ENCODE measurements around the gene BLOC1S3.

Gene BLOC1S3

DNA sequence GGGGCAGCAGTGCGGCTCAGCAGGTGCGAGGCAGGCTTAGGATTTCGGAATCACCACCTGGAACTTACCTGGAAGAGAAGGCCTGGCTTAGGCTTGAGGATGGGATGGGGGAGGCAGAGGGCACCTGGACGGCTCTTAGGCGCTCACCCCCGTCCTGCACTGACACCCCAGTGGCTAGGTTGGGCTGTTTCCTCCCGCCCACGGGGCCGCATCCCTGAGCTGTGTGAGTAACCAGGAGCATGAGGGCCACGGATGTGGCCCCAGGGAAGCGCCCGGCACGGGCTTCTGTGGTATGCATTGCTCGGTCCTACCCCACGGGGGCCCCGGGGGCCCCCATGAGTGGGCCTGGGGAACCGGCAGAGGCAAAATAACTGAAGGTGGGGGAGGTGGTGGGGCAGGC is 15.4 kb upstream of the BLOC1S3 start:
- no peak for DNase-seq (ENCODE audit: low read depth)
- TF ChIP-seq, protein P1, sequence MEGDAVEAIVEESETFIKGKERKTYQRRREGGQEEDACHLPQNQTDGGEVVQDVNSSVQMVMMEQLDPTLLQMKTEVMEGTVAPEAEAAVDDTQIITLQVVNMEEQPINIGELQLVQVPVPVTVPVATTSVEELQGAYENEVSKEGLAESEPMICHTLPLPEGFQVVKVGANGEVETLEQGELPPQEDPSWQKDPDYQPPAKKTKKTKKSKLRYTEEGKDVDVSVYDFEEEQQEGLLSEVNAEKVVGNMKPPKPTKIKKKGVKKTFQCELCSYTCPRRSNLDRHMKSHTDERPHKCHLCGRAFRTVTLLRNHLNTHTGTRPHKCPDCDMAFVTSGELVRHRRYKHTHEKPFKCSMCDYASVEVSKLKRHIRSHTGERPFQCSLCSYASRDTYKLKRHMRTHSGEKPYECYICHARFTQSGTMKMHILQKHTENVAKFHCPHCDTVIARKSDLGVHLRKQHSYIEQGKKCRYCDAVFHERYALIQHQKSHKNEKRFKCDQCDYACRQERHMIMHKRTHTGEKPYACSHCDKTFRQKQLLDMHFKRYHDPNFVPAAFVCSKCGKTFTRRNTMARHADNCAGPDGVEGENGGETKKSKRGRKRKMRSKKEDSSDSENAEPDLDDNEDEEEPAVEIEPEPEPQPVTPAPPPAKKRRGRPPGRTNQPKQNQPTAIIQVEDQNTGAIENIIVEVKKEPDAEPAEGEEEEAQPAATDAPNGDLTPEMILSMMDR (conservative IDR thresholded peaks at IDR 0.05; ENCODE audit: low read depth, low read length), result no peak
- H3K4me3 ChIP-seq (ENCODE audit: low read depth, low read length), result no peak overlapping the region

DNA sequence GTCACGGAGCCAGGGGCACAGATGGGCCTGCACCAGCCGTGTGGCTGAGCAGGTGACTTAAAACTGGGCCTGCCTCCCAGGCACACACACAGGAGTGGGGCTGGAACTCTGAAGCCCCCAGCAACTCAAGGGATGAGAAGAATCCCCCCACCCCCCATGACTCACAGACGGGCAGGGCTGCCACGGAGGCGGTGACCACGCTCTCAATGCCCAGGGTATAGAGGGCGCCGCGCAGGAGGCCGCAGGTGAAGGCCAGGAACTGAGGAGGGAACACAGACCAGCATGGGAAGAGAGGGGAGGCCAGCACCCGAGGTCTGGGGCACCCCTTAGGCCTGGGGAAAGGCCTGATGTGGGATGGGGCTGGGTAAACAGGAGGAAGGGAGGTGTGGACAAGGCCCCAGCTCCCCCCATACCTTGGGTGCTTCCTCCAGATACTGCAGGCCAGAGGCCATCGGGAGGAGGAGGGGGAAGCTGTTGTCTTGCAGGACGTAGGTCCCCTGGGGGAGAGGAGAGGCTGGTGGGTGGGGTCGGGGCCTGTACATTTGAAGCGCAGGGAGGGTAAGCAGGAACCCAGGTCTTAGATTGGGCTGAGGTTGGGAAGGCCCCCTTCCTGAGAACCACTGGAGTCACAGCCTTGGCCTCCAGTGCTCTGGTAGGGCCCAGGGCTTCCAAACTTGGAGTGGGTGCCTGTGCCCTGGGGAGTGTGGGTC is 14.7 kb upstream of the BLOC1S3 start:
- TF ChIP-seq, protein P1 (conservative IDR thresholded peaks at IDR 0.05; ENCODE audit: low read depth, low read length), result no peak
- H3K4me3 ChIP-seq (ENCODE audit: low read depth, low read length), result no peak overlapping the region
- no peak for DNase-seq (ENCODE audit: low read depth)

DNA sequence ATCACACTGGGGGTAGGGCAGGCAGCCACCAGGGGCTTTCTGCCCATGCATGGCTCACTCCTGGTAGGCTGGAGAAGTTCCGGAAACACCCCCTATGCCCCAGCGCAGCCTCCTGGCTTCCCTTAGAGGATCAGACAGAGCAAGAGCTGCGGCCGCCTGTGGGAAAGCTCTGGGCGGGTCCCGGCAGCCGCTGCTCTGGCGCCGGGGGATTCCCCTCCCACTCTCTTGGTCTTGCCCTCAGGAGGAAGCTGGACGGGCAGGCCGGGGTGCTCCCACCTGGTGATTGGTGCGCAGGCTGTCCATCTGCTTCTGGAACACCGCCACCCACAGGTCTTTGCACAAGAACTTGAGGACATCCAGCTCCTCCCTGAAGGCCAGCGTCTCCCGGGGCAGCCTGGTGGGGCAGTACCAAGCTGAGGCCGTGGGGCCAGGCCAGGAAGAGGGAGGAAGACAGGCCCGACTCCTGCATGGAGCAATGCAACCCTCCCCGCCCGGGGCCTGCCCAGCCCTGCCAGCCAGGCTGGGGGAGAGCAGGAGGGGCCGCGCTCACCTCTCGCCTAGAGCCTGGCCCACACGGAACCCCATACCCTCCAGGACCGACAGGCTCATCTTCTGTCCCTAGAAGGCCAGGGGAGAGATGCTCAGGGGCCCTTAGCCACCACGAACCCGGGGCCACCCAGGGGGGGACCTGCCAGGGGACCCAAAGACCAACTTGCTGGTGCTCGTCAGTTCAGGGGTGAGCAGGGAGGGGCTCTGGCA is 13.8 kb upstream of the BLOC1S3 start:
- TF ChIP-seq, protein P1 (conservative IDR thresholded peaks at IDR 0.05; ENCODE audit: low read depth, low read length), result peak; percentile 31
- peak; percentile 88 for DNase-seq (ENCODE audit: low read depth)
- no peak overlapping the region for H3K4me3 ChIP-seq (ENCODE audit: low read depth, low read length)

DNA sequence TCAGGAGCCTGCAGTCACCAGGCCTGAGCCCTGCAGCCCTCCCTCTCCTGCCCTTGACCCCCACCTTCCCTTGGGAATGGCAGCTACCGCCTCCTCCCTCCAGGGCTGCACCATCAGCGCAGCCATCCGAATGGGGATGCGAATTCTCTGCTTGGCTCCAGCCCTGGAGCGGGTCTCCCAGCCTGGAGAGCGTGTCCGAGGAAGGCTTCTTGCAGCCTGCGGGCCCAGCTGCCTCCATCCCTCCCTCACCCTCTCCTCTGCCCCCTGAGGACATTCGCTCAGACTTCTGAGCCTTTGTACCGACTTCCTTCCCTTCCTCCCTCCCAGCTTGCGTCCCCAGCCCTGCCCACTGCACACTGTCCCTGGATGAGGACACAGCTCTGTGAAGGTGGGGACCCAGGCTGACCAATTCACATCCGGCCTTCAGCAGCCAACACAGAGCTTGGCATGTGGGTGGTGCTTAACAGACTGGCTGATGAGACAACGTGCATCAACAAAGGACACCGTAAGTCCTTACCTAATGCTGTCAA is 11.8 kb upstream of the BLOC1S3 start:
- TF ChIP-seq, protein P1 (conservative IDR thresholded peaks at IDR 0.05; ENCODE audit: low read depth, low read length), result no peak
- no peak for DNase-seq (ENCODE audit: low read depth)
- no peak overlapping the region for H3K4me3 ChIP-seq (ENCODE audit: low read depth, low read length)

DNA sequence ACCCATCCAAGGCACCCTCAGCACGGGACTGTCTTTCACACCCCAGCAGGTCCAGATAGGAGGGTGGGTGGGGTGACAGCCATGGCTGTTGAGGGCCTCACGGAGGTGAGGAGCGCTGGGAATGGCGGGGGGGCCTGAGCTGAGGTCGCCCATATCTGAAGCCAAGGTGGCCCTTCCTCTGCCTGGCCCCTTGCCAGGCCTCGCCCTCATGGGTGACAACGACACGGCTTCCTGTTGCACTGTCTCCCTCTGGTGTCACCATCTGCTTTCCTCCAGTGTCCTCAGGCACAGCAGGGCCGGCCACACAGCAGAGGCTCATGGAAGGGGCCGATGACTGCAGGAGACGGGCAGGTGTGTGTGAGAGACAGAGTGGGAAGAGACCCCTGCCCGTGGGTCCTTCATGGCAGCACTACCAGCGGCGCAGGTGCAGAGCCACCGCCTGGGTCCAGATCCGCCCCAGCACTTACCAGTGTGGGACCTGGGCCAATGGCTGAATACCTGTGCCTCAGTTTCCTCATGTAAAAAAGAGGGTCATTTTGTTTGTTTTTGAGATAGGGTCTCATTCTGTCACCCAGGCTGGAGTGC is 9.7 kb upstream of the BLOC1S3 start:
- H3K4me3 ChIP-seq (ENCODE audit: low read depth, low read length), result no peak overlapping the region
- TF ChIP-seq, protein P1 (conservative IDR thresholded peaks at IDR 0.05; ENCODE audit: low read depth, low read length), result no peak
- no peak for DNase-seq (ENCODE audit: low read depth)

DNA sequence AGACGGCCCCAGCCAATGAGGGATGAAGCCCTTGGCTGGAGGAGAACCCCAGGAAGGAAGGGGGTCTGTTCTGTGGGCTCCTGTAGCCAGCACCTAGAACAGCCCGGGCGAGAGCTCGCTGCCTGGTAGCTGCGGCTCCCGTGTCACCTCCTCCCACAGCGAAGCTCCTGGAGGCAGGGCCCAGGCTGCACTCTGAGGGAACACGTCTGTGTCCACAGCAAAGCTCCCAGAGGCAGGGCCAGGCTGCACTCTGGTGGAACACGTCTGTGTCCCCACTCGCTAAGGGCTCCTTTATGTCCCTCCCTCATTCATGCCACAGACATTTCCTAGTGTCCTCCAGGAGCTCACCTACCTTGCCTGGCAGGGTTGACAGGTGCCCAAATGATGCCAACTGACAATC is 9.0 kb upstream of the BLOC1S3 start:
- TF ChIP-seq, protein P1 (conservative IDR thresholded peaks at IDR 0.05; ENCODE audit: low read depth, low read length), result no peak

More for the DNA sequence above, 9.0 kb upstream of the BLOC1S3 start:
- no peak for DNase-seq (ENCODE audit: low read depth)
- H3K4me3 ChIP-seq (ENCODE audit: low read depth, low read length), result no peak overlapping the region
